Naive thymus-derived CD4-positive, alpha-beta T cell (primary cell): ENCODE data around the gene LRRC63. TPM values are rescaled to one million over a fixed set of nuclear protein-coding genes. Genes with fewer than 3 reads are reported as not detected.

Experiments used
- ATAC-seq: fragments of 150-1000 bp; cut with Tn5 transposase; 2 replicates; pipeline ENCODE4 v1.10.0; 2021; ENCODE audit warnings: mild to moderate bottlenecking, moderate library complexity
- CTCF ChIA-PET: fragments of 350-600 bp; sonication (Branson Sonifier 250); formaldehyde crosslinking; loops from one replicate; lab custom pipeline; 2021; ENCODE audit warnings: antibody characterized with exemption; lab: Charles Lee
- POLR2A ChIA-PET: fragments of 350-600 bp; sonication (Branson Sonifier 250); formaldehyde crosslinking; loops from one replicate; lab custom pipeline; 2021; ENCODE audit warnings: antibody characterized with exemption, inconsistent platforms; lab: Charles Lee
- DNase-seq, 9 donors: peaks; one replicate each; pipeline versions ENCODE4 v3.0.0 to v3.0.0-alpha.2; 2020 to 2022; ENCODE audit warnings: mixed read lengths in 1 of 9
- H3K27ac ChIP-seq: one replicate; pipeline ENCODE4 v1.7.0; 2013; ENCODE audit warnings: mild to moderate bottlenecking, low read depth, low read length, moderate library complexity
- H3K27me3 ChIP-seq, 2 donors: one replicate each; pipeline ENCODE4 v1.7.0; 2013; ENCODE audit warnings: low read length in 2 of 2, mild to moderate bottlenecking in 2 of 2, moderate library complexity in 2 of 2; ENCODE audit not compliant: control insufficient read depth in 2 of 2, insufficient read depth in 2 of 2
- H3K36me3 ChIP-seq, 3 experiments: 1 replicate in 2 of 3; 2 replicates in 1 of 3; pipeline ENCODE4 v1.7.0; 2013; ENCODE audit warnings: low read length in 3 of 3, mild to moderate bottlenecking in 3 of 3, moderate library complexity in 1 of 3; ENCODE audit not compliant: insufficient read depth in 3 of 3, control insufficient read depth in 2 of 3
- H3K4me1 ChIP-seq, 2 donors: one replicate each; pipeline ENCODE4 v1.7.0; 2013; ENCODE audit warnings: low read length in 2 of 2, mild to moderate bottlenecking in 2 of 2, moderate library complexity in 1 of 2; ENCODE audit not compliant: control insufficient read depth in 2 of 2, insufficient read depth in 2 of 2
- H3K4me3 ChIP-seq: 2 replicates; pipeline ENCODE4 v1.7.0; 2013; ENCODE audit warnings: mild to moderate bottlenecking, low read length
- H3K9me3 ChIP-seq, 3 experiments: 1 replicate in 2 of 3; 2 replicates in 1 of 3; pipeline ENCODE4 v1.7.0; 2013; ENCODE audit warnings: low read length in 3 of 3; ENCODE audit not compliant: control insufficient read depth in 2 of 3
- H3K27ac Mint-ChIP-seq, 9 donors: one replicate each; pipeline ENCODE4 v1.8.0; 2020 to 2022; ENCODE audit warnings: mixed read lengths in 9 of 9, mild to moderate bottlenecking in 8 of 9, moderate library complexity in 5 of 9, inconsistent platforms in 2 of 9
- H3K27me3 Mint-ChIP-seq, 5 donors: one replicate each; pipeline ENCODE4 v1.8.0; 2021 to 2022; ENCODE audit warnings: mixed read lengths in 5 of 5, mild to moderate bottlenecking in 1 of 5
- H3K36me3 Mint-ChIP-seq, 5 donors: one replicate each; pipeline ENCODE4 v1.8.0; 2020 to 2022; ENCODE audit warnings: mixed read lengths in 5 of 5, mild to moderate bottlenecking in 3 of 5, inconsistent platforms in 1 of 5
- H3K4me1 Mint-ChIP-seq, 7 donors: one replicate each; pipeline ENCODE4 v1.8.0; 2020 to 2022; ENCODE audit warnings: mixed read lengths in 7 of 7, mild to moderate bottlenecking in 3 of 7, inconsistent platforms in 1 of 7
- H3K4me3 Mint-ChIP-seq, 10 donors: one replicate each; pipeline ENCODE4 v1.8.0; 2020 to 2022; ENCODE audit warnings: mild to moderate bottlenecking in 10 of 10, mixed read lengths in 10 of 10, moderate library complexity in 6 of 10, inconsistent platforms in 2 of 10
- H3K9me3 Mint-ChIP-seq, 11 donors: one replicate each; pipeline ENCODE4 v1.8.0; 2020 to 2022; ENCODE audit warnings: mixed read lengths in 11 of 11, mild to moderate bottlenecking in 4 of 11, inconsistent platforms in 1 of 11, moderate library complexity in 1 of 11
- intact Hi-C, 2 donors: fragments of 100-400 bp; cut with micrococcal nuclease; formaldehyde crosslinking; loops; one replicate each; pipeline ENCODE4 v1.15.1; 2023
- polyA plus RNA-seq, 2 donors: library from polyadenylated mRNA; unstranded; fragments of 300-500 nt; fragmentation: Illumina TruSeq; gene quantifications; one replicate each; pipeline ENCODE4 v1.2.3, GENCODE V29; 2021
- total RNA-seq, 6 experiments: library from RNA in 5 of 6; stranded (reverse) in 5 of 6; gene quantifications; 1 replicate in 5 of 6; 2 replicates in 1 of 6; pipeline ENCODE4 v1.2.3 and lab custom pipeline; 2021 to 2026

LRRC63 gene
- total and polyA plus RNA-seq, 7 experiments from 2014 or later: 0.19 to 0.80 (median 0.46) TPM; not detected in 1

- no peak for ATAC-seq
- Mint-ChIP-seq H3K9me3 (peaks cover 0 to 14% (median 9%) of the 10 kb centered on the region in 11 donors), H3K27ac (peak overlapping the region in 2 of 9 donors; percentile 6 to 94), H3K36me3 (peaks cover 15 to 59% (median 48%) of the 10 kb centered on the region in 5 donors), H3K4me1 (peaks cover 16 to 53% (median 40%) of the 10 kb centered on the region in 7 donors), H3K4me3 (peak overlapping the region in 1 of 10 donors; percentile 17), H3K27me3 (no peaks in the 10 kb centered on the region)
- no peak overlapping the region for H3K27ac ChIP-seq
- H3K9me3 ChIP-seq: peaks cover 0 to 5% (median 0%) of the 10 kb centered on the region in 3 experiments
- intact Hi-C loops: no loop called here
- no peak for DNase-seq
- H3K4me1 ChIP-seq: peaks cover 6 to 13% of the 10 kb centered on the region in 2 donors
- POLR2A ChIA-PET: interaction anchor here (3.2 kb wide), 1 partner anchor 18 kb away, joined by 30 read pairs; no protein-coding TSS in a partner anchor
- CTCF ChIA-PET: interaction anchor here (0.6 to 2.0 kb wide), 4 partner anchors 19 to 336 kb away, joined by 3 to 12 read pairs (median 4); no protein-coding TSS in a partner anchor
- no peaks in the 10 kb centered on the region for H3K27me3 ChIP-seq
- H3K4me3 ChIP-seq: no peak overlapping the region
- H3K36me3 ChIP-seq: peaks cover 0 to 13% (median 0%) of the 10 kb centered on the region in 3 experiments
Observed at GRCh38 chr13:46314587-46314986, 102.9 kb downstream of the LRRC63 start.

- no peak overlapping the region for H3K4me3 Mint-ChIP-seq
- Histone ChIP-seq H3K36me3 (peaks cover 0 to 13% (median 0%) of the 10 kb centered on the region in 3 experiments), H3K4me1 (peaks cover 6 to 13% of the 10 kb centered on the region in 2 donors), H3K4me3 (no peak overlapping the region), H3K27me3 (no peaks in the 10 kb centered on the region), H3K9me3 (peaks cover 0 to under 1% (median 0%) of the 10 kb centered on the region in 3 experiments), H3K27ac (no peak overlapping the region)
- no peak for ATAC-seq
- peaks cover 15 to 54% (median 44%) of the 10 kb centered on the region in 5 donors for H3K36me3 Mint-ChIP-seq
- peaks cover 16 to 55% (median 43%) of the 10 kb centered on the region in 7 donors for H3K4me1 Mint-ChIP-seq
- H3K27me3 Mint-ChIP-seq: no peaks in the 10 kb centered on the region
- ChIA-PET CTCF (interaction anchor here (1.9 to 2.0 kb wide), 2 partner anchors 19 to 25 kb away, joined by 5 to 12 read pairs; no protein-coding TSS in a partner anchor), POLR2A (interaction anchor here (0.8 to 3.2 kb wide), 2 partner anchors 18 to 132 kb away, joined by 3 to 30 read pairs; no protein-coding TSS in a partner anchor)
- no peak for DNase-seq
- intact Hi-C loops: no loop called here
- H3K27ac Mint-ChIP-seq: peak overlapping the region in 4 of 9 donors; percentile 0 to 43 (median 15)
- H3K9me3 Mint-ChIP-seq: peaks cover 0 to 13% (median 5%) of the 10 kb centered on the region in 11 donors
Observed at GRCh38 chr13:46315036-46315435, 103.3 kb downstream of the LRRC63 start.

GRCh38 chr13:46315491-46316075, 103.9 kb downstream of the LRRC63 start:
- ChIA-PET POLR2A (interaction anchor here (0.8 to 3.2 kb wide), 2 partner anchors 19 to 133 kb away, joined by 3 to 30 read pairs; no protein-coding TSS in a partner anchor), CTCF (interaction anchor here (8.2 kb wide), 1 partner anchor 21 kb away, joined by 108 read pairs; no protein-coding TSS in a partner anchor)
- Mint-ChIP-seq H3K9me3 (peaks cover 0 to 12% (median 2%) of the 10 kb centered on the region in 11 donors), H3K36me3 (peaks cover 15 to 49% (median 42%) of the 10 kb centered on the region in 5 donors), H3K4me1 (peaks cover 20 to 60% (median 43%) of the 10 kb centered on the region in 7 donors), H3K27me3 (no peaks in the 10 kb centered on the region), H3K4me3 (no peak overlapping the region), H3K27ac (peak overlapping the region in 5 of 9 donors; percentile 0 to 43 (median 3))
- Histone ChIP-seq H3K36me3 (peaks cover 0 to 13% (median 0%) of the 10 kb centered on the region in 3 experiments), H3K4me1 (peaks cover 10 to 16% of the 10 kb centered on the region in 2 donors), H3K27ac (no peak overlapping the region), H3K27me3 (no peaks in the 10 kb centered on the region), H3K4me3 (no peak overlapping the region), H3K9me3 (no peaks in the 10 kb centered on the region)
- DNase-seq (no peak), ATAC-seq (no peak)
- intact Hi-C loops: no loop called here

- Mint-ChIP-seq H3K4me1 (peaks cover 32 to 73% (median 56%) of the 10 kb centered on the region in 7 donors), H3K27me3 (no peaks in the 10 kb centered on the region), H3K9me3 (peaks cover 0 to 9% (median 0%) of the 10 kb centered on the region in 11 donors), H3K4me3 (no peak overlapping the region), H3K36me3 (peaks cover 11 to 33% (median 30%) of the 10 kb centered on the region in 5 donors), H3K27ac (peak overlapping the region in 1 of 9 donors; percentile 4)
- no peak overlapping the region for H3K4me3 ChIP-seq
- H3K9me3 ChIP-seq: no peaks in the 10 kb centered on the region
- no peak overlapping the region for H3K27ac ChIP-seq
- peaks cover 18 to 24% of the 10 kb centered on the region in 2 donors for H3K4me1 ChIP-seq
- intact Hi-C loops: no loop called here
- CTCF ChIA-PET: interaction anchor here (8.2 kb wide), 1 partner anchor 23 kb away, joined by 108 read pairs; no protein-coding TSS in a partner anchor
- H3K27me3 ChIP-seq: no peaks in the 10 kb centered on the region
- POLR2A ChIA-PET: interaction anchor here (0.7 to 1.4 kb wide), 3 partner anchors 21 to 162 kb away, joined by 3 to 4 read pairs (median 3); no protein-coding TSS in a partner anchor
- H3K36me3 ChIP-seq: peaks cover 0 to 13% (median 0%) of the 10 kb centered on the region in 3 experiments
- ATAC-seq (no peak), DNase-seq (no peak)
Observed at GRCh38 chr13:46317120-46317519, 105.4 kb downstream of the LRRC63 start.

DNA sequence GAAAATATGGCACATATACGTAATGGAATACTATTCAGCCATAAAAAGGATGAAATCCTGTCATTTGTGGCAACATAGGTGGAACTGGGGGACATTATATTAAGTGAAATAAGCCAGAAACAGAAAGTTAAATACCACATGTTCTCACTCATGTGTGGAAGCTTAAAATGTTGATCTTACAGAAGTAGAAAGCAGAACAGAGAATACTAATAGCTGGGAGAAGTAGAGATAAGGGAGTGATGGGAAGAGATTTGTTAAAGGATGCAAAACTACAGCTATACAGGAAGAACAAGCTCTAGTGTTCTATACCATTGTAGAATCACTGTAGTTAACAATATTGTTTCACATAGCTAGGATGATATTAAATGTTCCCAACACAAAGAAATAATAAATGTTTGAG, 107.3 kb downstream of the LRRC63 start:
- ATAC-seq (no peak), DNase-seq (no peak)
- H3K27ac ChIP-seq: no peak overlapping the region
- peaks cover 11 to 23% (median 22%) of the 10 kb centered on the region in 5 donors for H3K36me3 Mint-ChIP-seq
- peak overlapping the region in 5 of 9 donors; percentile 5 to 55 (median 19) for H3K27ac Mint-ChIP-seq
- intact Hi-C loops: no loop called here
- peaks cover 0 to 13% (median 0%) of the 10 kb centered on the region in 3 experiments for H3K36me3 ChIP-seq
- H3K9me3 ChIP-seq: no peaks in the 10 kb centered on the region
- CTCF ChIA-PET: interaction anchor here (0.6 to 8.2 kb wide), 5 partner anchors 25 to 193 kb away, joined by 3 to 108 read pairs (median 5); no protein-coding TSS in a partner anchor
- H3K4me1 ChIP-seq: peaks cover 12 to 14% of the 10 kb centered on the region in 2 donors
- peaks cover 26 to 62% (median 51%) of the 10 kb centered on the region in 7 donors for H3K4me1 Mint-ChIP-seq
- no peaks in the 10 kb centered on the region for H3K27me3 ChIP-seq
- H3K4me3 Mint-ChIP-seq: peak overlapping the region in 6 of 10 donors; percentile 3 to 37 (median 20)
- no peak overlapping the region for H3K4me3 ChIP-seq
- POLR2A ChIA-PET: interaction anchor here (0.6 to 3.6 kb wide), 3 partner anchors 23 to 695 kb away, joined by 3 to 33 read pairs (median 3); no protein-coding TSS in a partner anchor
- no peaks in the 10 kb centered on the region for H3K27me3 Mint-ChIP-seq
- peaks cover 0 to 6% (median 0%) of the 10 kb centered on the region in 11 donors for H3K9me3 Mint-ChIP-seq

- Histone ChIP-seq H3K27me3 (no peaks in the 10 kb centered on the region), H3K27ac (peak overlapping the region; percentile 56), H3K9me3 (no peaks in the 10 kb centered on the region), H3K4me3 (peak overlapping the region; percentile 39), H3K4me1 (peaks cover 11 to 12% of the 10 kb centered on the region in 2 donors), H3K36me3 (peaks cover 0 to 10% (median 0%) of the 10 kb centered on the region in 3 experiments)
- Mint-ChIP-seq H3K9me3 (no peaks in the 10 kb centered on the region), H3K4me3 (peak overlapping the region; percentile 82 to 93 (median 86)), H3K4me1 (peaks cover 23 to 55% (median 46%) of the 10 kb centered on the region in 7 donors), H3K27me3 (no peaks in the 10 kb centered on the region), H3K27ac (peak overlapping the region; percentile 86 to 98 (median 95)), H3K36me3 (peaks cover 6 to 14% (median 11%) of the 10 kb centered on the region in 5 donors)
- intact Hi-C loops: loop anchor here (2.0 to 5.0 kb wide), 4 partner anchors 108 to 512 kb away; partner anchors contain the start of genes LRRC63 (in 1 of the 2) and ZC3H13 (in 1 of the 2)
- peak in 1 of 9 donors; percentile 16 for DNase-seq
- CTCF ChIA-PET: interaction anchor here (0.6 to 8.2 kb wide), 11 partner anchors 26 to 636 kb away, joined by 3 to 108 read pairs (median 8); partner anchors contain the start of genes LCP1 and LRRC63
- POLR2A ChIA-PET: interaction anchor here (1.1 to 3.6 kb wide), 6 partner anchors 17 to 268 kb away, joined by 3 to 33 read pairs (median 5); partner anchors contain the start of gene ZC3H13
- ATAC-seq: peak; percentile 44
Observed at GRCh38 chr13:46320406-46320805, 108.7 kb downstream of the LRRC63 start.
